OCI-LY3 (cell line): ENCODE measurements around the gene WASHC4.

ENCODE experiments used
- H2AFZ ChIP-seq: fragments of 200-600, 300-600 bp; shearing (Covaris generic); 2 replicates; pipeline ENCODE4 v1.6.0; 2014; ENCODE audit warnings: antibody characterized with exemption, low read depth, low read length
- H3K27ac ChIP-seq: fragments of 200-600, 300-600 bp; sonication (generic); 2 replicates; pipeline ENCODE4 v1.5.1; 2014; ENCODE audit warnings: mild to moderate bottlenecking, low read length, moderate library complexity, mixed read lengths
- H3K27me3 ChIP-seq: fragments of 200-600, 300-600 bp; sonication (generic); 2 replicates; pipeline ENCODE4 v1.6.1; 2014; ENCODE audit warnings: low read depth, low read length, mixed read lengths
- H3K36me3 ChIP-seq: fragments of 200-600, 300-600 bp; sonication (generic); replicated peaks from 2 replicates; pipeline ENCODE3; 2014; ENCODE audit warnings: low read depth, low read length, mixed read lengths
- H3K4me1 ChIP-seq: fragments of 300-600, 200-600 bp; sonication (generic); 2 replicates; pipeline ENCODE4 v1.6.1; 2014; ENCODE audit warnings: low read length, mixed read lengths
- H3K4me2 ChIP-seq: fragments of 200-600, 300-600 bp; sonication (generic); 2 replicates; pipeline ENCODE4 v1.6.1; 2014; ENCODE audit warnings: low read length, mixed read lengths
- H3K4me3 ChIP-seq: fragments of 300-600, 200-600 bp; sonication (generic); 2 replicates; pipeline ENCODE4 v1.5.1; 2014; ENCODE audit warnings: antibody characterized with exemption, mild to moderate bottlenecking, low read length, moderate library complexity
- H3K79me2 ChIP-seq: fragments of 300-600, 200-600 bp; shearing (Covaris generic); 2 replicates; pipeline ENCODE4 v1.6.1; 2014; ENCODE audit warnings: mild to moderate bottlenecking, low read length, mixed read lengths
- H3K9ac ChIP-seq: fragments of 300-600, 200-600 bp; shearing (Covaris generic); 2 replicates; pipeline ENCODE4 v1.6.0; 2014; ENCODE audit warnings: mild to moderate bottlenecking, low read length, moderate library complexity
- H3K9me3 ChIP-seq: fragments of 200-600, 300-600 bp; shearing (Covaris generic); 2 replicates; pipeline ENCODE4 v1.6.1; 2014; ENCODE audit warnings: low read length, mixed read lengths; ENCODE audit not compliant: insufficient read depth
- H4K20me1 ChIP-seq: fragments of 200-600, 300-600 bp; sonication (generic); 2 replicates; pipeline ENCODE4 v1.6.1; 2016; ENCODE audit warnings: low read length, mixed read lengths; ENCODE audit not compliant: insufficient read depth
- EZH2phosphoT487 ChIP-seq: fragments of 200-600 bp; shearing (Covaris generic); IDR thresholded peaks from 2 replicates; pipeline ENCODE4 v1.6.1; 2018; ENCODE audit warnings: antibody characterized with exemption, mixed run types, low read depth
- TF ChIP-seq, protein P1 (sequence below): fragments of 200-600, 300-600 bp; sonication (generic); IDR thresholded peaks from 2 replicates; pipeline ENCODE4 v1.5.1; 2014; ENCODE audit warnings: antibody characterized with exemption, low read length, low read depth

WASHC4 gene

DNA sequence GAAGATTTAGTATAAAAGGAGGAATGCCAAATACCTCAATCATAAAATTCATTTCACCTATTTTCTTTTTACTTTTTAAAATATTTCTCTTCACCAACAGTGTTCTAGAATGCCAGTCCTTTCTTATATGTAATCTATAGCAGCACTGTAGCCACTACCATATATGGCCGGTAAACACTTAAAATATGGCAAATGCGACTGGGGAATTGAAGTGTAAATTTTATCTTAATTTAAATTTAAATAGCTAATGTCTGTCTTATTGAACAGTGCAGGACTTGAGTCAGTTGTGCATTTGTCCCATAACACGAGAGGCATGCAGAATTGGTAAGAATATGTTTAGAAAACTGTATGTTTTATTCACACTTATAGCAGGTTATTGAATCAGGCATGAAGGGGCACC, 50.1 kb downstream of the WASHC4 start:
- no peaks in the 10 kb centered on the region for H3K9me3 ChIP-seq
- H3K4me2 ChIP-seq, result no peak overlapping the region
- H3K36me3 ChIP-seq, result peaks cover 64% of the 10 kb centered on the region
- TF ChIP-seq, protein P1, sequence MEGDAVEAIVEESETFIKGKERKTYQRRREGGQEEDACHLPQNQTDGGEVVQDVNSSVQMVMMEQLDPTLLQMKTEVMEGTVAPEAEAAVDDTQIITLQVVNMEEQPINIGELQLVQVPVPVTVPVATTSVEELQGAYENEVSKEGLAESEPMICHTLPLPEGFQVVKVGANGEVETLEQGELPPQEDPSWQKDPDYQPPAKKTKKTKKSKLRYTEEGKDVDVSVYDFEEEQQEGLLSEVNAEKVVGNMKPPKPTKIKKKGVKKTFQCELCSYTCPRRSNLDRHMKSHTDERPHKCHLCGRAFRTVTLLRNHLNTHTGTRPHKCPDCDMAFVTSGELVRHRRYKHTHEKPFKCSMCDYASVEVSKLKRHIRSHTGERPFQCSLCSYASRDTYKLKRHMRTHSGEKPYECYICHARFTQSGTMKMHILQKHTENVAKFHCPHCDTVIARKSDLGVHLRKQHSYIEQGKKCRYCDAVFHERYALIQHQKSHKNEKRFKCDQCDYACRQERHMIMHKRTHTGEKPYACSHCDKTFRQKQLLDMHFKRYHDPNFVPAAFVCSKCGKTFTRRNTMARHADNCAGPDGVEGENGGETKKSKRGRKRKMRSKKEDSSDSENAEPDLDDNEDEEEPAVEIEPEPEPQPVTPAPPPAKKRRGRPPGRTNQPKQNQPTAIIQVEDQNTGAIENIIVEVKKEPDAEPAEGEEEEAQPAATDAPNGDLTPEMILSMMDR, result no peak
- no peak for TF ChIP-seq EZH2phosphoT487
- H3K79me2 ChIP-seq, result no peaks in the 10 kb centered on the region
- H3K4me3 ChIP-seq, result no peak overlapping the region
- no peaks in the 10 kb centered on the region for H3K4me1 ChIP-seq
- no peak overlapping the region for H3K27ac ChIP-seq
- H4K20me1 ChIP-seq, result no peaks in the 10 kb centered on the region; the same call in 1 of the 2 replicates
- H3K27me3 ChIP-seq, result no peaks in the 10 kb centered on the region
- no peak overlapping the region for H2AFZ ChIP-seq
- no peak overlapping the region for H3K9ac ChIP-seq

DNA sequence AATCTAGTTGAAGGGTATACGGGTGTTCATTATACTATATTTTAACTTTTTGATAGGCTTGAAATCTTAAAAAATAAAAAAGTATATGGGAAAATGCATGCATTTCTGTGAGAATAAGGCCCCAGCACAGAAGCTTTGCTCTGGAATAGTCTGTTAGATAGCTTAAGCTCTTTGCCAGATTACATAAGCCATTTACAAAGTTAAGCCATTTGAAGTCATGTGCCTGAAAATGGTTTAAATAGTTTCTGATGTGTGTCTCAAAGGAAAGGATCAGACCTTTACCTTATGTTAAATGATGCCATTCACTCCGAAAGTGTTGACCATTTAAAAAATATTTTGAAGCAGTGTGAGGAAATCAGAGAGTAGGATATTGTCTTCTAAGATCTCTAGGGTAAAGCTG, 51.3 kb downstream of the WASHC4 start:
- peaks cover 62% of the 10 kb centered on the region for H3K36me3 ChIP-seq
- no peaks in the 10 kb centered on the region; the same call in 1 of the 2 replicates for H4K20me1 ChIP-seq
- H3K4me2 ChIP-seq, result no peak overlapping the region
- TF ChIP-seq EZH2phosphoT487, result no peak
- TF ChIP-seq, protein P1, result no peak
- H3K79me2 ChIP-seq, result no peaks in the 10 kb centered on the region
- H3K4me1 ChIP-seq, result no peaks in the 10 kb centered on the region
- no peaks in the 10 kb centered on the region for H3K9me3 ChIP-seq
- no peak overlapping the region for H3K9ac ChIP-seq
- no peaks in the 10 kb centered on the region for H3K27me3 ChIP-seq
- no peak overlapping the region for H3K4me3 ChIP-seq
- no peak overlapping the region for H2AFZ ChIP-seq
- no peak overlapping the region for H3K27ac ChIP-seq

DNA sequence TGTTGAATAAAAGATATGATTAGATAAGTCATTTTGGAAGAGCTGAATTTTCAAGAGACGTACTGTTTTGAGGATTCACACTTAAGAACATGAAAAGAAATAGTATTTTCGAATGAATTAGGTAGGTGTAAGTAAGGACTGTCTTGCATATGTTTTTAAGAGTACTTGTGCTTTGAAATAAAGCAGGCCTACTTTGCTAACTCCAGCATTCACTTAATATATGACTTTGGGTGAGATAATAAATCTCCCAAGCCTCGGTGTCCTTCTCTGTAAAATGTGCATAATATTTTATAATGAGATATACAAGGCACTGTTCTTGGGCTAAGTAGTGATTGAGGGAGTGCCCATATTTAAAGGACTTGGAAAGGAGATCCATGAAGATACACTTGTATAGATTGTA, 54.6 kb downstream of the WASHC4 start:
- no peak overlapping the region for H3K4me2 ChIP-seq
- no peaks in the 10 kb centered on the region for H3K4me1 ChIP-seq
- peaks cover 70% of the 10 kb centered on the region for H3K36me3 ChIP-seq
- no peak for TF ChIP-seq EZH2phosphoT487
- TF ChIP-seq, protein P1, result no peak
- no peak overlapping the region for H2AFZ ChIP-seq
- no peaks in the 10 kb centered on the region for H3K79me2 ChIP-seq
- no peaks in the 10 kb centered on the region for H3K27me3 ChIP-seq
- no peak overlapping the region for H3K4me3 ChIP-seq
- H3K9ac ChIP-seq, result no peak overlapping the region
- H3K9me3 ChIP-seq, result no peaks in the 10 kb centered on the region
- H3K27ac ChIP-seq, result no peak overlapping the region
- no peaks in the 10 kb centered on the region; the same call in 1 of the 2 replicates for H4K20me1 ChIP-seq

DNA sequence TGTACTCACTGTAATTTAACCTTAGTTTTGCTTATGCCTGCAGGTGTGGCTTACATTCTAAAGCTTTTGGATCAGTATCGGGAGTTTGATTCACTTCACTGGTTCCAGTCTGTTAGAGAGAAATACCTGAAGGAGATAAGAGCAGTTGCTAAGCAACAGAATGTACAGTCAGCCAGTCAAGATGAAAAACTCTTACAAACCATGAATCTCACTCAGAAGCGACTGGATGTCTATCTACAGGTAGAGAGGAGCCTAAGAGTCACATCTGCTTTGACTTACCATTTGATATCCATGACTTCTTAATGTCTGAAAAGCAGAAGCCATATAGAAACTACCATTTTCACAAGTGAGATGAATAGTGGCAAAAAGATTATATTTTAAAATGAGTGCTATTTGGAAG, 56.5 kb downstream of the WASHC4 start:
- peaks cover 57% of the 10 kb centered on the region for H3K36me3 ChIP-seq
- no peak overlapping the region for H2AFZ ChIP-seq

More for the DNA sequence above, 56.5 kb downstream of the WASHC4 start:
- H3K9ac ChIP-seq, result no peak overlapping the region
- TF ChIP-seq, protein P1, result no peak
- TF ChIP-seq EZH2phosphoT487, result no peak
- no peaks in the 10 kb centered on the region for H3K9me3 ChIP-seq
- no peak overlapping the region for H3K4me2 ChIP-seq
- no peak overlapping the region for H3K4me3 ChIP-seq
- H3K27ac ChIP-seq, result no peak overlapping the region
- no peaks in the 10 kb centered on the region for H3K27me3 ChIP-seq
- H3K4me1 ChIP-seq, result no peaks in the 10 kb centered on the region
- H4K20me1 ChIP-seq, result no peaks in the 10 kb centered on the region
- H3K79me2 ChIP-seq, result no peaks in the 10 kb centered on the region
